Activated B cell treated with CpG ODN at 0.5 μM for 24 hours (primary cell): Measurements from ENCODE around the gene MMP8. TPM values are rescaled to one million over a fixed set of nuclear protein-coding genes. Genes with fewer than 3 reads are reported as not detected.

Source experiments
- ATAC-seq: fragments of 200-7000 bp; cut with Tn5 transposase; one replicate; pipeline ENCODE4 v1.10.0; 2021; ENCODE audit warnings: low read depth, mild to moderate bottlenecking, moderate library complexity
- CTCF ChIA-PET: fragments of 350-600 bp; sonication (Branson Sonifier 250); formaldehyde crosslinking; loops from one replicate; lab custom pipeline; 2021; ENCODE audit warnings: antibody characterized with exemption; lab: Charles Lee
- POLR2A ChIA-PET: fragments of 350-600 bp; sonication (Branson Sonifier 250); formaldehyde crosslinking; loops from one replicate; lab custom pipeline; 2021; ENCODE audit warnings: antibody characterized with exemption; lab: Charles Lee
- DNase-seq: peaks from one replicate; pipeline ENCODE4 v3.0.0; 2022
- H3K27ac Mint-ChIP-seq: one replicate; pipeline ENCODE4 v1.8.0; 2020; ENCODE audit warnings: mixed read lengths
- H3K27me3 Mint-ChIP-seq: one replicate; pipeline ENCODE4 v1.8.0; 2021; ENCODE audit warnings: mixed read lengths
- H3K36me3 Mint-ChIP-seq: one replicate; pipeline ENCODE4 v1.8.0; 2021; ENCODE audit warnings: low read depth, mixed read lengths
- H3K4me1 Mint-ChIP-seq: one replicate; pipeline ENCODE4 v1.8.0; 2021; ENCODE audit warnings: mixed read lengths
- H3K4me3 Mint-ChIP-seq: one replicate; pipeline ENCODE4 v1.8.0; 2020; ENCODE audit warnings: mild to moderate bottlenecking, mixed read lengths
- H3K9me3 Mint-ChIP-seq: one replicate; pipeline ENCODE4 v1.8.0; 2020; ENCODE audit warnings: mixed read lengths
- CTCF ChIP-seq: fragments of 200-600 bp; IDR thresholded peaks from one replicate; pipeline ENCODE4 v1.8.0; 2022; ENCODE audit warnings: antibody characterized with exemption, mild to moderate bottlenecking
- intact Hi-C: fragments of 100-400 bp; cut with micrococcal nuclease; formaldehyde crosslinking; loops from one replicate; pipeline ENCODE4 v1.15.1; 2024
- total RNA-seq: library from RNA; stranded (reverse); gene quantifications from 2 replicates; pipeline ENCODE4 v1.2.3, GENCODE V29; 2022

MMP8 gene
- total RNA-seq, 1 donor from 2014 or later: not detected

- Mint-ChIP-seq H3K9me3 (no peaks in the 10 kb centered on the region), H3K27ac (no peak overlapping the region), H3K4me1 (no peaks in the 10 kb centered on the region), H3K36me3 (no peaks in the 10 kb centered on the region), H3K27me3 (peaks cover 21% of the 10 kb centered on the region), H3K4me3 (no peak overlapping the region)
- ATAC-seq: no peak
- no peak for DNase-seq
- ChIA-PET CTCF (no interaction called here), POLR2A (no interaction called here)
- intact Hi-C loops: no loop called here
- TF ChIP-seq CTCF: no peak
Measured at GRCh38 chr11:102708654-102709053, 16.1 kb downstream of the MMP8 start.

GRCh38 chr11:102705626-102706025 is 19.1 kb downstream of the MMP8 start, which contains the start of gene MMP27:
Gene MMP27 (minus strand): TSS chr11:102705769. CDS start chr11:102705714, 55 bp downstream.
- intact Hi-C loops: no loop called here
- POLR2A ChIA-PET: no interaction called here

GRCh38 chr11:102704841-102705240 is 19.9 kb downstream of the MMP8 start:
- ChIA-PET POLR2A (no interaction called here), CTCF (no interaction called here)
- TF ChIP-seq CTCF: no peak
- H3K27ac Mint-ChIP-seq: no peak overlapping the region
- H3K4me1 Mint-ChIP-seq: no peaks in the 10 kb centered on the region
- H3K9me3 Mint-ChIP-seq: no peaks in the 10 kb centered on the region
- intact Hi-C loops: no loop called here
- no peak overlapping the region for H3K4me3 Mint-ChIP-seq
- H3K36me3 Mint-ChIP-seq: no peaks in the 10 kb centered on the region
- ATAC-seq (no peak), DNase-seq (no peak)
- H3K27me3 Mint-ChIP-seq: peaks cover 12% of the 10 kb centered on the region

More at GRCh38 chr11:102705626-102706025, 19.1 kb downstream of the MMP8 start, which contains the start of gene MMP27:
- DNase-seq (no peak), ATAC-seq (no peak)
- TF ChIP-seq CTCF: no peak
- Mint-ChIP-seq H3K27me3 (peaks cover 11% of the 10 kb centered on the region), H3K4me1 (no peaks in the 10 kb centered on the region), H3K9me3 (no peaks in the 10 kb centered on the region), H3K36me3 (no peaks in the 10 kb centered on the region), H3K27ac (no peak within 1 kb of the TSS), H3K4me3 (no peak within 1 kb of the TSS)
- CTCF ChIA-PET: no interaction called here

- H3K4me1 Mint-ChIP-seq: no peaks in the 10 kb centered on the region
- ATAC-seq: no peak
- peaks cover 8% of the 10 kb centered on the region for H3K27me3 Mint-ChIP-seq
- no peak for TF ChIP-seq CTCF
- ChIA-PET POLR2A (no interaction called here), CTCF (no interaction called here)
- intact Hi-C loops: no loop called here
- no peak for DNase-seq
- no peak overlapping the region for H3K4me3 Mint-ChIP-seq
- H3K9me3 Mint-ChIP-seq: no peaks in the 10 kb centered on the region
- no peaks in the 10 kb centered on the region for H3K36me3 Mint-ChIP-seq
- H3K27ac Mint-ChIP-seq: no peak overlapping the region
Measured at GRCh38 chr11:102703826-102704493, 20.8 kb downstream of the MMP8 start.

GRCh38 chr11:102695201-102695600 is 29.6 kb downstream of the MMP8 start:
- Mint-ChIP-seq H3K9me3 (no peaks in the 10 kb centered on the region), H3K4me3 (no peak overlapping the region), H3K36me3 (no peaks in the 10 kb centered on the region), H3K27ac (no peak overlapping the region), H3K27me3 (peaks cover 14% of the 10 kb centered on the region), H3K4me1 (no peaks in the 10 kb centered on the region)
- CTCF ChIA-PET: interaction anchor here (1.5 kb wide), 1 partner anchor 10 kb away, joined by 3 read pairs; no protein-coding TSS in a partner anchor
- POLR2A ChIA-PET: no interaction called here
- intact Hi-C loops: no loop called here
- TF ChIP-seq CTCF: no peak
- DNase-seq (no peak), ATAC-seq (no peak)
